Fibroblast of lung (primary cell): ENCODE measurements around the gene SLC9A8.

Experiments
- CTCF ChIP-seq, 2 donors: IDR thresholded peaks in 1 of 2; conservative IDR thresholded peaks in 1 of 2; 1 replicate in 1 of 2; 2 replicates in 1 of 2; pipeline ENCODE4 v1.5.1; 2011 to 2012; ENCODE audit warnings: low read length in 2 of 2, control low read depth in 1 of 2, inconsistent platforms in 1 of 2, low read depth in 1 of 2, mild to moderate bottlenecking in 1 of 2
- EZH2 ChIP-seq: IDR thresholded peaks from 2 replicates; pipeline ENCODE4 v1.5.1; 2012; ENCODE audit warnings: low read length, control low read depth, mild to moderate bottlenecking; ENCODE audit errors: missing control alignments

- TF ChIP-seq CTCF (conservative IDR thresholded peaks at IDR 0.05 in 1 of 2, IDR thresholded peaks at IDR 0.05 in 1 of 2; ENCODE audit: low read depth in 1 of 2, low read length in 2 of 2) (no peak), EZH2 (no peak)
These were observed 41.7 kb downstream of the SLC9A8 start for GRCh38 chr20:49854190-49854875.
